GM18499 (cell line): ENCODE data around the gene CLDN15.

ENCODE experiments used
- ATAC-seq: cut with Tn5 transposase; IDR thresholded peaks from one replicate; pipeline ENCODE4 v1.9.1; 2021; ENCODE audit warnings: moderate number of reproducible peaks; ENCODE audit not compliant: insufficient read depth, unreplicated experiment

CLDN15 gene

GRCh38 chr7:101244375-101245146 is 7.0 kb upstream of the CLDN15 start, which contains the start of gene FIS1:
Gene FIS1, minus strand, starts transcription at chr7:101245081. Its CDS starts 77 bp downstream, at chr7:101245004.
- peak; percentile 69 for ATAC-seq

GRCh38 chr7:101243646-101244374 is 6.2 kb upstream of the CLDN15 start:
- ATAC-seq: no peak

DNA sequence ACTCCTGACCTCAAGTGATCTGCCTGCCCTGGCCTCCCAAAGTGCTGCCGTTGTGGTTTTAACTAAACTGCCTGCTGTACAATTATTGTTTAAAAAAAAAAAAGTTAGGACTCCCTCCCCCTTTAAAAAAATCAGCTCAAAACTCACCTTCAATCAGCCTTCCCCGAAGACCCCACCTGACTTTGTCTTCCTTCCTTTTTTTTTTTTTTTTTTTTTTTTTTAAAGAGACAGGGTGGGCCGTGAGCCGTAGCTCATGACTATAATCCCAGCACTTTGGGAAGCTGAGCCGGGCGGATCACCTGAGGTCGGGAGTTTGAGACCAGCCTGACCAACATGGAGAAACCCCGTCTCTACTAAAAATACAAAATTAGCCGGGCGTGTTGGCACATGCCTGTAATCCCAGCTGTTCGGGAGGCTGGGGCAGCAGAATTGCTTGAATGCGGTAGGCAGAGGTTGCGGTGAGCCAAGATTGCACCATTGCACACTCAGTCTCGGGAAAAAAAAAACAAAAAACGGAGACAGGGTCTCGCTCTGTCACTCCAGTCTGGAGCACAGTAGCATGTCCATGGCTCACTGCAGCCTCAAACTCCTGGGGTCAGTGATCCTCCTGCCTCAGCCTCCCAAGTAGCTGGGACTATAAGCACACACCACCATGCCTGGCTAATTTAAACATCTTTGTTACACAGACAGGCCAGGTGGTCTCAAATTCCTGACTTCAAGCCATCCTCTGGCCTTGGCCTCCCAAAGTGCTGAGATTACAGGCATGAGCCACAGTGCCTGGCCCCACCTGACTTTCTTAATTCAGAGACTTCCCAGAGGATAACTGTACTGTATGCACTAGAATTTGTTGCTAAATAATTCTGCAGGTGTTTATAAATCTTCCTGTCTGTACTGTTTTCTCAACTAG is 4.1 kb upstream of the CLDN15 start:
- no peak for ATAC-seq

GRCh38 chr7:101241015-101241363 is 3.4 kb upstream of the CLDN15 start:
- no peak for ATAC-seq

DNA sequence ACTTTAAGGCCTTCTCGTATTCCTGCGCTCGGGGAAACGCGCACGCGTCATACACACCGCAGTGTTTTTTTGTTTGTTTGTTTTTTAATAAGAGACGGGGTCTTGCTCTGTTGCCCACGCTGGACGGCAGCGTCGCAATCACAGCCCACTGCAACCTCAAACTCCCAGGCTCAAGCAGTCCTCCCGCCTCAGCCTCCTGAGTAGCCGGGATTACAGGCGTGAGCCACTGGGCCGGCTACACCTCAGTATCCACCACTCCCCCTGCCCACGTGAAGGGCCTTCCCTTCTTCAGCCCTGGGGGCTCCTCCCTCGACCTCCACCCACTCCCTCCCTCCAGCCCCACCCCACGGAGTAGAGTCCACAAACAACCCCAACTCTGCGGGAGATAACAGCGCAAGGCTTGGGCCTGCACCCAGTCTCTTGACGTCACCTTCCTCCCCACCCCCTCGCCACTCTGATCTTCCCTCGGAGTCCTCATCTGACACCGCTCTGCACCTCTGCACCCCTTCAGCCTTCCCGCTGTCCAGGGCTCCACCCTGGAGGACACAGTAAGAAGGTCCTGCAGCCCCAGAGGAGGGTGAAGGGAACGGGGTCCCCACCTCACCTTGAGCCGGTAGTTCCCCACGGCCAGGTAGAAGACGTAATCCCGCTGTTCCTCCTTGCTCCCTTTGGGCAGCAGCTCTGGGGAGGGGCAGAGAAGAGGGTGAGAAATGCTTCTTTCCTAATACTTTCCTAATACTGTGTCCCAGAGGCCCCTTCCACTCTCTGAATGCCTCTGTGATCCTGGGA is 2.8 kb upstream of the CLDN15 start:
- ATAC-seq: no peak

- ATAC-seq: no peak
Measured at GRCh38 chr7:101239951-101240220, 2.3 kb upstream of the CLDN15 start.

GRCh38 chr7:101239191-101239950 is 1.8 kb upstream of the CLDN15 start:
- no peak for ATAC-seq

DNA sequence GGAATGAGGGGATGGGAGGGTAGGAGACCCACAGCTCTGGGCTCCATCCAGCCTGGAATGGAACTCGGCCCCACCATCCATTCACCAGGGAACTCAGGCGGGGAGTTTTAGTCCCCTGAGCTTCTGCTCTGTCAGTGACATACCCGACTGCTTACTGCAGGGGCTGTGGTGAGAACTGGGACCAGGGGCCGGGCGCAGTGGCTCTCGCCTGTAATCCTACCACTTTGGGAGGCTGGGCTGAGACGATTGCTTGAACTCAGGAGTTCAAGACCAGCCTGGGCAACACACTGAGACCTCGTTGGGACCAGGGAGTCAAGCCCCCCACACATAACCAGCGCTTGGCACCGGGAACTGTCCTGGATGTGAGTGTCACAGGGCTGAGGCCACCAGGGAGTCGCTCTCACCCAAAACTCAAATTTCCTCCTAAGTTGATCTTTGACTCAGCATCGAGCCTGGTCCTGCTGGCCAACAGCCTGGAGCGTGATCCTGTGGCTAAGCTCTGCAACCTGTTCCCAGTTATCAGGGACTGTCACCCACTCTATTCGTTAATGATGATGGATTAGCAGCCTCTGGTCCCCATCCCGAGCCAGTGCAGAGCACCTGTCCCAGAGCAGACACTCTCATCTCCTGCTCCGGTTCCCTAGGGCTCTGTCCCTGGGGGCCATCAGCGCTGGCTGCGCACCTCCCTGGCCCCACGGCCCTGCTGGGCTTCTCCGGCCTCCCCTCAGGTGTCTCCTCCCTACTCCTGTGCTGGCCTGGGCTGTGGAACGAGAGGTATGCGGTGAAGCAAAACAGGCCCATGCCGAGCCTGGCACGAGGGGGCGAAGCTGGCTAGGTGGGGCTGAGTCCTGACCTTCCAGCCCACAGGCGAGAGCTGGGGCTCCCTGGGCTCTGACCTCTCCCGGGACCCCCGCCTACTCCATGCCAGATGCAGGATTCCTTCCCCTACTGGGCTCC is 902 bp upstream of the CLDN15 start:
- no peak for ATAC-seq

- no peak for ATAC-seq
Measured at GRCh38 chr7:101236292-101236835, 1.2 kb downstream of the CLDN15 start.

DNA sequence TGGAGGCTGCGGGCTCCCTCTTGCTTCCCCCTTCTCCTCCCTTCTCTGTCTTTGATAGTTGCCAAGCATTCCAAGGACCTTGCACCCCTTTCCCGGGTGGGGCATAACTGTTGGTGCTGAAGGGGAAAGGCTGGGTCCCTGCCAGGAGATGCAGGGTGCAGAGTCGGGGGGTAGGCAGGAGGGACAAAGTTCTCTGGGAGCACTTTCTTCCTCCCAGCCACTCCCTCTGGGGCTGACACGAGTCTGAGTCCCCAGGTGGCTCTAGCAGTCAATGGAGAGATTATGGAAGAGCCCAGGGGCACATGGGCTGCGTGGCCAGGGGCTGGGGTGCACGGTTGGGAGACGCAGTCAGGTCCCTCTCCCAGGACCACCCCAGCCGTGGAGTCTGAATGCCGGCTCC is 2.1 kb downstream of the CLDN15 start:
- ATAC-seq: no peak

DNA sequence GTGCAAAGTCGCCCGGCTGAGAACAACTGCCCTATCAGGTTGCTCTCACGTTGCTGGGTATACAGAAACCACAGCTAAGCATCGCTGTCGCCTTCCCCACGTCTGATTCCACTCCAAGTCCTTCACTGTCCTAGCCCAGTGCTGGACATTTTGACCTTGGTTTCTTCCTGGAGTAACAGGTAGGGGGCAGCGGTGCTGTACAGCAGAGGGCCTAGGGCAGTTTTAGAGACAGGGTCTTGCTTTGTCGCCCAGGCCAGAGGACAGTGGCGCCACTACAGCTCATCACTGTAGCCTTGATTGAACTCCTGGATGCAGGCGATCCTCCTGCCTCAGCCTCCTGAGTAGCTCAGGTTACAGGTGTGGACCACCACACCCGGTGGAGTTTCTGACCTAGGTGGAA is 2.6 kb downstream of the CLDN15 start:
- no peak for ATAC-seq

DNA sequence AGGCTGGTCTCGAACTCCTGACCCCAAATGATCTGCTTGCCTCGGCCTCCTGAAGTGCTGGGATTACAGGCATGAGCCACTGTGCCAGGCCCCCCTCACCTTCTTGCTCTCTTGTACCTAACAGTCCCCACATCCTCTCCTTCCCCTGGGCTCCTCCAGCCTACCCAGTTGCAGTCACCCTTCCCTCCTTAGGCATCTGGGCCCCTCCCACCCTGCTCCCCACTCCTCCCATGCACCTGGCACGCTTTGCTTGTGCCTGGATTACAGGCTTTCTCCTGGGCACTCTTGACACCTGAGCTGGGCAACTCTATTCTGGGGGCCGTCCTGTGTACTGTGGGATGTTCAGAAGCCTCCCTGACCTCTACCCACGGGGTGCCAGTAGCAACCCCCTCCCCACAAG is 3.0 kb downstream of the CLDN15 start:
- no peak for ATAC-seq

DNA sequence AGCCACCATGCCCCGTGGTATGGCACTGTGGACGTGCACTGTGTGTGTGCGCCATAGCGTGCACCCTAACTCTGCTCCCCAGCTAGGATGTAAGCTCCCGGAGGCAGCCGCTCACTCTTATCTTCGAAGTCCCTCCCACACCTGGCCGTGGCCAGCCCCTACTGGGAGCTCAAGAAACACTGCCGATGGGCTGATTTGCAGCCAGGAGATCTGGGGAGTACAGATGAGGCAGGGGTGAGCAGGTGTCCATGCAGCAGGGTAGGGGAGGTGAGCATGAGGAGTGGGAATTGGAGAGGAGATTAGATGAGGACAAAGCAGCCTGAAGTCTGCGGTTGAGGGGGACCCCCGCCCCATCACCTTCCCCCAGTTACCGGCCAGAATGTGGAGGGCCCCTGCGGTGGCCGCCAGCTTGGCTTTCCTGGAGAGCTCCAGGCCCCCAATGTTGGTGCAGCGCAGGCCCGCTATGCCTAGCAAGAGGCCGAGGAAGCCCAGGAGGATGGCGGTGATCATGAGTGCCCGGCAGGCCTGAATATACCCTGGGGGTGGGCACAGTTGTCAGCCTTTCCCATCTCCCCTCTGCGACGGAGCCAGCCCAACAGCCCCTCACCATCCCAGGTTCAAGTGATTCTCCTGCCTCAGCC is 3.6 kb downstream of the CLDN15 start:
- no peak for ATAC-seq

DNA sequence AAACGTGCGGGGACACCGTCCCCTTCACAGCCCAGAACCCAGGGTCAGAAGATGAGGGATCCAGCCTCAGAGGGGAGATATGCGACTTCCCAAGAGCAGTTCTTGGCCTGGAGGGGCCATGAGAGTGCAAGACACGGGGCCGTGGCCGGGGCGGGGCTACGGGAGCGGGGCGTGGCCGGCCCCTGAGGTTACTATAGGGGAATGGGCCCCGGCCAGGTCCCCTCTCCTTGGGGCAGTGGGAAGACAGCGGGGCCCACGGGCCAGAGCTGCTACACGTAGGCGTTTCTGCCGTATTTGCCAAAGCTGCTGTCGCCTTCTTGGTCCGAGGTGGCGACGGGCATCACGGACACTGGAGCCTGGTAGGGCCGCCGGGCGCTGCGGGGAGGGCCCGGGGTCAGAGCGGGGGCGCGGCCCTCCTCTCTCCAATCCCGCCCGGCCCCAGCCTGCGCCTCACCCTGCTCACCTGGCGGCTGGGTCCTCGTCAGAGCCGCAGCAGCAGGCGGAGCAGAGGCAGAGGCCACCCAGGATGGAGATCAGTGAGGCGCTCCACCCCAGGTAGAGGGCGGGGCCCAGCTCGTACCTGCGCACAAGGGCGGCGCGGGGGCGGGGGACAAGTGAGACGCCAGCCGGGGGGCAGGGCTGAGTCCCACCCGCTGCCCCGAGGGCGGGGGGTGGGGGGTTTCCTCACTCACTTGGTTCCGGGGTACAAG is 5.3 kb downstream of the CLDN15 start:
- no peak for ATAC-seq

DNA sequence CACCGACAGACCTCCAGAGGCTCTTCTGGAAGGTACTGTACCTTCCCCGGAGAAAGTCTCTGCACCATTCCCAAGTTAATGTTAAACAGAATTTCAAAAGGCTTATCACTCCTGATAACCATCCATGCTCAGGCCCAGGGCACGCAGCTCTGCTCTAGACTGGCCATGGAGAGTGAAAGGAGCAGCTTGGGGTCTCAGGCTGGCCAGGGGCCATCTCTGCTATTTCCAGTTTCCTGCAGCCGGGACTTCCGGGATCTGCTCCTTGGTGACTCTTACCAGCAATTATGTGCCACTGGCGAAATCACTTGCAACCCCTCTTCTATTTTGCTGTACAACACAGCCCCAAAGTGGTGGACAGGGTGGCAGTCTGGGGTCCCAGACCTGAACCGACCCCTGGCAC is 6.0 kb downstream of the CLDN15 start:
- ATAC-seq: no peak

- ATAC-seq: no peak
Measured at GRCh38 chr7:101226721-101227120, 10.9 kb downstream of the CLDN15 start.

GRCh38 chr7:101225650-101226049 is 12.0 kb downstream of the CLDN15 start:
- ATAC-seq: no peak
